ENCODE results near the gene LSR. TPM values are rescaled to one million over a fixed set of nuclear protein-coding genes. Genes with fewer than 3 reads are reported as not detected.

The LSR gene
- total and polyA plus RNA-seq, 10 donors: 10.9 to 30.2 (median 20.4) TPM

DNA sequence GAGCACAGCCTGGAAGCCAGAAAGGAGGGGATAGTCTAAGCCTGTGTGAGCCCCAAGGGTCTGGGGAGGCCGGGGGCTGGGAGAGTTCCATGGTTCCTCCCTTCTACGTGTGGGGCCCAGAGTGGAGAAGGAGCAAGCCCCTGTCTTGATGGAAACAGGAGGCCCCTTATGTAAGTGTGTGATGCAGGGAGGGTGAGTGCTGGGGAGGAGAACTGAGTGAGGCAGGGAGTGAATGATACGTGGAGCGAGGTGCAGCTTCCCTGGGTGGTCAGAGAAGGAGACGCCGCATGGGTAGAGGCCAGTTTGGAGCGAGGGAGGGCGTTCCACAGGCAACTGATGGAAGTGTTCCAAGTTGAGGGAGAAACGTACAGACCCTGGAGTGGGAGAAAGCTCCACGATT lies 59.1 kb downstream of the LSR start:
- Histone ChIP-seq H3K4me3 (no peak overlapping the region), H3K36me3 (no peaks in the 10 kb centered on the region), H3K27me3 (replicated peaks in 1 of 7) (no peaks in the 10 kb centered on the region), H3K9me3 (no peaks in the 10 kb centered on the region), H3K27ac (no peak overlapping the region), H3K4me1 (peaks cover 0 to 77% (median 10%) of the 10 kb centered on the region in 6 donors)
- DNase-seq: no peak
- TF ChIP-seq, protein P1, sequence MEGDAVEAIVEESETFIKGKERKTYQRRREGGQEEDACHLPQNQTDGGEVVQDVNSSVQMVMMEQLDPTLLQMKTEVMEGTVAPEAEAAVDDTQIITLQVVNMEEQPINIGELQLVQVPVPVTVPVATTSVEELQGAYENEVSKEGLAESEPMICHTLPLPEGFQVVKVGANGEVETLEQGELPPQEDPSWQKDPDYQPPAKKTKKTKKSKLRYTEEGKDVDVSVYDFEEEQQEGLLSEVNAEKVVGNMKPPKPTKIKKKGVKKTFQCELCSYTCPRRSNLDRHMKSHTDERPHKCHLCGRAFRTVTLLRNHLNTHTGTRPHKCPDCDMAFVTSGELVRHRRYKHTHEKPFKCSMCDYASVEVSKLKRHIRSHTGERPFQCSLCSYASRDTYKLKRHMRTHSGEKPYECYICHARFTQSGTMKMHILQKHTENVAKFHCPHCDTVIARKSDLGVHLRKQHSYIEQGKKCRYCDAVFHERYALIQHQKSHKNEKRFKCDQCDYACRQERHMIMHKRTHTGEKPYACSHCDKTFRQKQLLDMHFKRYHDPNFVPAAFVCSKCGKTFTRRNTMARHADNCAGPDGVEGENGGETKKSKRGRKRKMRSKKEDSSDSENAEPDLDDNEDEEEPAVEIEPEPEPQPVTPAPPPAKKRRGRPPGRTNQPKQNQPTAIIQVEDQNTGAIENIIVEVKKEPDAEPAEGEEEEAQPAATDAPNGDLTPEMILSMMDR (IDR thresholded peaks at IDR 0.05 in 8 of 11, conservative IDR thresholded peaks at IDR 0.05 in 3 of 11): no peak
- no peak for TF ChIP-seq POLR2AphosphoS5 (IDR thresholded peaks at IDR 0.05)
- TF ChIP-seq POLR2A (IDR thresholded peaks at IDR 0.05): no peak
- intact Hi-C loops (cut with DNase I; ENCODE audit: low total_unique reads): no loop called here
- WGBS, 5 donors: 78 to 88% (median 84%) methylated on average over 10 of the region's 10 CpGs

DNA sequence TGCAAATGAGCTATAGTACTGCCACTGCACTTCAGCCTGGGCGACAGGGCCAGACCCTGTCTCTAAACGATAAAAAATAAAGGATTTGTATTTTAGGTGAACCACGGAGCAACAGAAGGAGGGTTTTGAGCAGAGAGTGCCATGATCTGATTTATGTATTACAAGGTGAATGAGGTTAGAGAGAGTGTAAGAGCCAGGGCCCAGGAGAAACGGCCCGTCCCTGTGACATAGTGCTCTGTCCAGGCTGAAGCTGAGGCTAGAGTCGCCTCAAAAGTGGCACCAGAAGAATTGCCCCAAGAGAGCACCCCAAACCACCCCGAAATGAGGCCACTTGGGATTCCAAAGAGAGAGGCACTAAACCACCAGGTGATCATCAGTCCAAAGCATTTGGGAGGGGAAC lies 60.1 kb downstream of the LSR start:
- DNase-seq: no peak
- Histone ChIP-seq H3K4me3 (no peak overlapping the region), H3K36me3 (no peaks in the 10 kb centered on the region), H3K4me1 (peaks cover 0 to 80% (median 10%) of the 10 kb centered on the region in 6 donors), H3K9me3 (no peaks in the 10 kb centered on the region), H3K27ac (peak overlapping the region in 3 of 8 donors; percentile 52 to 65 (median 65)), H3K27me3 (replicated peaks in 1 of 7) (no peaks in the 10 kb centered on the region)
- WGBS, 5 donors: 76 to 90% (median 86%) methylated on average over 7 of the region's 7 CpGs
- intact Hi-C loops (cut with DNase I; ENCODE audit: low total_unique reads): no loop called here
- TF ChIP-seq POLR2AphosphoS5 (IDR thresholded peaks at IDR 0.05) (no peak), POLR2A (IDR thresholded peaks at IDR 0.05) (no peak)
- TF ChIP-seq, protein P1 (IDR thresholded peaks at IDR 0.05 in 8 of 11, conservative IDR thresholded peaks at IDR 0.05 in 3 of 11): no peak

DNA sequence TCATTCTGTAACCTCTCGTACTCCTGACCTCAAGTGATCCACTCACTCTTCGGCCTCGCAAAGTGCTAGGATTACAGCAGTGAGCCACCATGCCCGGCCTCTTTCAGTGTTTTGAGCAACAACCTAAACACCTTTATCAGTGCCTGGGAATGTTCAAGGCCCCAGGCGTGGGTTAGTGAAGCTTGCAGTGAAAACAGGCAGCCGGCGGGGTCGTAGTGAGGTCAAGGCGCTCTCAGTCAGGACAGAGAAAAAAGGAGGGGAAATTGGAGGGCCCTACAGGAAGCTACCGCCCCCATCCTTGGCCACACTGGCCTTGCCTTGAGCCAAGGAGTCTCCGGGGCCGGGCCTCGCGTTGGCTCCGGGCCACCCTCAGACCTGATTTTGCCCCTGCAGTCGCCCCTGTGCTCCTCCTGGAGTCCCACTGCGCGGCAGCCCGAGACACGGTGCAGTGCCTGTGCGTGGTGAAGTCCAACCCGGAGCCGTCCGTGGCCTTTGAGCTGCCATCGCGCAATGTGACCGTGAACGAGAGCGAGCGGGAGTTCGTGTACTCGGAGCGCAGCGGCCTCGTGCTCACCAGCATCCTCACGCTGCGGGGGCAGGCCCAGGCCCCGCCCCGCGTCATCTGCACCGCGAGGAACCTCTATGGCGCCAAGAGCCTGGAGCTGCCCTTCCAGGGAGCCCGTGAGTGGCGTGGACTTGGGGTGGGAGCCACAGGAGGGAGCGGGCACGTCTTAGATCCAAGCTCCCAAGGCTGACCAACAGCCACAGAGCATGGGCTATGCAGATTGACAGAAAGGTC lies 60.9 kb downstream of the LSR start:
- Histone ChIP-seq H3K4me3 (peak overlapping the region in 2 of 8 donors; percentile 6 to 22), H3K4me1 (peaks cover 0 to 87% (median 10%) of the 10 kb centered on the region in 6 donors), H3K9me3 (no peaks in the 10 kb centered on the region), H3K27ac (peak overlapping the region in 3 of 8 donors; percentile 52 to 65 (median 65)), H3K27me3 (replicated peaks in 1 of 7) (no peaks in the 10 kb centered on the region), H3K36me3 (no peaks in the 10 kb centered on the region)
- TF ChIP-seq POLR2A (IDR thresholded peaks at IDR 0.05) (no peak), POLR2AphosphoS5 (IDR thresholded peaks at IDR 0.05) (peak in 2 of 3 donors; percentile 73)
- intact Hi-C loops (cut with DNase I; ENCODE audit: low total_unique reads): no loop called here
- WGBS, 5 donors: 51 to 85% (median 68%) methylated on average over 43 to 47 of the region's 47 CpGs
- DNase-seq: no peak

DNA sequence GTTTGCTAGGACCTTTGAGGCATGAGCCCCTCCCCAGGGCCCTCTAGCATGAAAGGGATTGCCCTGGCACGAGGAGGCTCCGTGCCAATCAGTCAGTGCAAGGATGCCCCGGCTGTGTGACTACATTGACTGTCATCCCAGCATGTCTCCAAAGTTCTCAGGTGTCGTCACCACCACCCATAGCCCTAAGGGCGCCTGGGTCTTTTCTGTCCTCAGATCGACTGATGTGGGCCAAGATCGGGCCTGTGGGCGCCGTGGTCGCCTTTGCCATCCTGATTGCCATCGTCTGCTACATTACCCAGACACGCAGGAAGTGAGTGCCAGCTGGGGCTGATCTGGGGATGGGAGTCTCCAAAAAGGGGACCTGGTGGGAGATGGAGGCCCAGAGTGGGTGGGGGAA lies 61.5 kb downstream of the LSR start:
- peak overlapping the region in 3 of 8 donors; percentile 6 to 22 (median 21) for H3K4me3 ChIP-seq
- H3K36me3 ChIP-seq: no peaks in the 10 kb centered on the region
- 56 to 77% (median 66%) methylated on average over 11 to 12 of the region's 12 CpGs for WGBS, 5 donors
- no peaks in the 10 kb centered on the region for H3K27me3 ChIP-seq (replicated peaks in 1 of 7)
- intact Hi-C loops (cut with DNase I; ENCODE audit: low total_unique reads): no loop called here
- peak overlapping the region in 3 of 8 donors; percentile 52 to 65 (median 65) for H3K27ac ChIP-seq
- H3K9me3 ChIP-seq: no peaks in the 10 kb centered on the region
- TF ChIP-seq POLR2AphosphoS5 (IDR thresholded peaks at IDR 0.05): no peak
- TF ChIP-seq, protein P1 (IDR thresholded peaks at IDR 0.05 in 8 of 11, conservative IDR thresholded peaks at IDR 0.05 in 3 of 11): no peak
- no peak for TF ChIP-seq POLR2A (IDR thresholded peaks at IDR 0.05)
- no peak for DNase-seq
- peaks cover 0 to 93% (median 11%) of the 10 kb centered on the region in 6 donors for H3K4me1 ChIP-seq
